Esophagus (tissue), 2 donors: ENCODE results near the gene TTF2. TPM values are rescaled to one million over a fixed set of nuclear protein-coding genes. Genes with fewer than 3 reads are reported as not detected.
"Not testable (repeated sequence)": the region's sequence is repeated elsewhere in the genome, so short reads cannot be mapped to it uniquely, and the experiment has no call there.

Experiments used
- H3K27ac ChIP-seq, 2 donors: one replicate each; pipeline ENCODE4 v1.5.1; 2013; ENCODE audit warnings: low read depth in 2 of 2, mild to moderate bottlenecking in 2 of 2, inconsistent platforms in 1 of 2, low read length in 1 of 2, moderate library complexity in 1 of 2
- H3K27me3 ChIP-seq, 2 donors: one replicate each; pipeline ENCODE4 v1.6.1; 2013; ENCODE audit warnings: low read length in 2 of 2, control low read depth in 1 of 2, mild to moderate bottlenecking in 1 of 2; ENCODE audit not compliant: insufficient read depth in 2 of 2, control insufficient read depth in 1 of 2
- H3K36me3 ChIP-seq, 2 donors: one replicate each; pipeline ENCODE4 v1.6.1; 2013; ENCODE audit warnings: low read length in 1 of 2; ENCODE audit not compliant: control insufficient read depth in 2 of 2, insufficient read depth in 2 of 2
- H3K4me1 ChIP-seq, 2 donors: one replicate each; pipeline ENCODE4 v1.6.1; 2013; ENCODE audit warnings: low read length in 1 of 2; ENCODE audit not compliant: control insufficient read depth in 2 of 2, insufficient read depth in 2 of 2
- H3K4me3 ChIP-seq, 2 donors: one replicate each; pipeline ENCODE4 v1.5.1; 2013; ENCODE audit warnings: low read length in 2 of 2, mild to moderate bottlenecking in 2 of 2, low read depth in 1 of 2, moderate library complexity in 1 of 2
- H3K9me3 ChIP-seq, 2 donors: one replicate each; pipeline ENCODE4 v1.6.1; 2013; ENCODE audit warnings: mild to moderate bottlenecking in 2 of 2, low read depth in 1 of 2, low read length in 1 of 2, moderate library complexity in 1 of 2; ENCODE audit not compliant: control insufficient read depth in 2 of 2, insufficient read depth in 1 of 2
- WGBS, 2 donors: extraction: QIAGEN DNeasy Blood & Tissue Kit; methylation state at CpG; one replicate each; pipeline ENCODE4 v1.1.7; 2013; 5-methylcytosine and 5-hydroxymethylcytosine counted together
- polyA plus RNA-seq, 2 donors: library from polyadenylated mRNA; stranded (reverse); fragments of 200-250 nt; gene quantifications; one replicate each; pipeline ENCODE4 v1.2.3, GENCODE V29; 2013
- donor health status: healthy with polysubstance abuse.
- donor health status: Bipolar disorder and iron deficiency.

Gene TTF2
- polyA plus RNA-seq, 2 donors, result 5.7 to 6.7 TPM

DNA sequence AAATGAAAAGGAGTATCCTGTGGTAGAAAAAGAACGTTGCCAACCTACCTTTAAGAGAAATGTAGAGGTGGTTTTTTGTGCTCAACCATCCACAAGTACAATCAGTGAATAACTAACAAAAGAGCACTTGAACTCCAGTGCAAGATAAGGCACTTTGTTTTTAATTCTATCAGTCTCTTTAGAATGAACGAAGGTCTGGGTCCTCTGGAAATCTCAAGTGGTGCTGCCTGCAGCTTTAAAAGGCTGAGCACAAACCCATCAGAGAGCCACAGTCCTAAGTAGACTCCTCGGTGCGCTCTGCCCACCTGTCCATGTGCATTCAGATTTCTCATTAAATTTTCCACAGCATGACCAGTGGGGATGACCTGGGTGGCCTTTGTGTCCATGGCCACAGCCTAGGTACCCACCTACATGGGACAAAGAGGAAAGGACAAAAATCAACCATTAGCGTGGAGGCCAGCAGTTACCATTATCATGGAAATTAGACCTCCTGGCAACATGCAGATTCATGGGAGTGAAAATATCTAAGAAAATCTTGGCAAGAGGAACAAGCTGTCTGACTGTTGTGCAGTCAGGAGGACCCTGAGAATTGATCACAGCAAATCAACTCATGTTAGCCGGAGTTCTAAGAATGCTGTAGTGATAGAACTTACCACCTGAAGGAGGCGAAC is 52.1 kb downstream of the TTF2 start:
- H3K4me1 ChIP-seq, result no peaks in the 10 kb centered on the region
- no peaks in the 10 kb centered on the region for H3K27me3 ChIP-seq
- no peak overlapping the region for H3K27ac ChIP-seq
- no peaks in the 10 kb centered on the region for H3K9me3 ChIP-seq
- H3K36me3 ChIP-seq, result peaks cover 0 to 3% of the 10 kb centered on the region in 2 donors
- WGBS, 2 donors, result 91 to 93% methylated on average over 7 of the region's 7 CpGs
- no peak overlapping the region for H3K4me3 ChIP-seq

DNA sequence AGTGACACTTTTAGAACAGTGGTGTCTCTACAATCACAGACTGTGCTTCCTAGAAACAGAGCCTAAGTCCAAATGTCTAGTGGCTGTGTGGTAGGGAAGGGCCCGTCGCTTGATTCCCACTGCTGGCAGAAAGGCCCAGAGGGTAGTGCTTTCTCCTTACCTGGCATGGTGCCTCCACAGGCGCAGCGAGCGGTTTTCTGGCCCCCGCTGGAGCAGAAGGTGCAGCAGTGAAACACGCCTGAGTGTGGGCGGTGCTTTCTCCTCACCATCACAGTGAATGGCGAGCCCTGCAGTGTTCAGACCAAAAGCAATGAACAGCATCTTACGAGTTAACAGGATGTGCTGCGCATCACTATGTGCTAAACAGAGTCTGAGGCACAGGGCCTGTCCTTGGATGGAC is 53.1 kb downstream of the TTF2 start:
- Histone ChIP-seq H3K27me3 (no peaks in the 10 kb centered on the region), H3K4me1 (no peaks in the 10 kb centered on the region), H3K9me3 (no peaks in the 10 kb centered on the region), H3K36me3 (peaks cover 0 to 3% of the 10 kb centered on the region in 2 donors), H3K4me3 (no peak overlapping the region), H3K27ac (no peak overlapping the region)
- WGBS, 2 donors, result 92 to 93% methylated on average over 11 of the region's 11 CpGs

DNA sequence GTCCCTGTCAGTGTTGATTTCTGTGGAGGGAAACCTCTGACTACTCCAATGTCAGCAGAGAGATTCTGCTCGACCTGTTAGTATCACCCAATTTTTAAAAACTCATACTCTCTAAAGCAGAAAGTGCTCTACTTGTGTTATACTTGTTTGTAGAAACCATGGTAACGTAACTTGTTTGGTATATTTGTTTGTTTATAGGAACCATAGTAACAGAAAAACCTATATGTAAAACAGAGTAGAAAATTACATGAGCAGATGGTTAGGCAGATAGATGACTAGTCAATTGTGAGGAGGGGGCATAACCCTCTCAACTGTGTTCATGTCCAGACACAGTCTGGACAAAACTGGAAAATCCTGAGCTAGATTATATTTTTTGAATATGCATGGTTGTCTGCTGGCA is 54.8 kb downstream of the TTF2 start:
- Histone ChIP-seq H3K4me3 (no peak overlapping the region), H3K36me3 (peaks cover 0 to 3% of the 10 kb centered on the region in 2 donors), H3K27ac (no peak overlapping the region), H3K27me3 (no peaks in the 10 kb centered on the region), H3K9me3 (no peaks in the 10 kb centered on the region), H3K4me1 (no peaks in the 10 kb centered on the region)
- WGBS, 2 donors, result 61 to 70% methylated on average over 2 of the region's 2 CpGs

DNA sequence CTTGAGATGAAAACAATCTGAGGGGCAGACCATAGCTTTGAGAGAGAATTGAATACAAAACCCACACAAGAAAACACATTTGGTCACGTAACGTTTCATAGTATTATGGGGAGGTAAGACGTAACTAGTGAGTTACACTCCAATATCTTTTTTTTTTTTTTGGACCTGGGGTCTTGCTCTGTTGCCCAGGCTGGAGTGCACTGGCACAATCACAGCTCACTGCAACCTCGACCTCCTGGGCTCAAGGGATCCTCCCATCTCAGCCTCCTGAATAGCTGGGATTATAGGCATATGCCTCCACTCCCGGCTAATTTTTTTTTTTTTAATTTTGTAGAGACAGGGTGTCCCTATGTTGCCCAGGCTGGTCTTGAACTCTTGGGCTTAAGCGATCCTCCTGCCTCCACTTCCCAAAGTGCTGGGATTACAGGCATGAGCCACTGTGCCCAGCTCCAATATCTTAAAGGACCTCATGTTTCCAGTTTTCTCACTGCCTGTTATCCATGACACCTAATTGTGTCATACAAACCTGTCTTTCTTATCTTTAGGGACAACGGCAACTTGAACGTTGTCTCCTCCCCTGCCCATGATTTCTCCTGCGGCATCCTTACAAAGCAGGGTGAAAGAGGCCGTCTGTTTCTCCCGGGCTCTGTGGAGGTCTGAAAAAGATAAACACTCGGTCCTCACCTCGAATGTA is 56.1 kb downstream of the TTF2 start:
- no peaks in the 10 kb centered on the region for H3K27me3 ChIP-seq
- peaks cover 0 to 4% of the 10 kb centered on the region in 2 donors for H3K4me1 ChIP-seq
- no peaks in the 10 kb centered on the region for H3K9me3 ChIP-seq
- H3K4me3 ChIP-seq, result no peak overlapping the region
- H3K36me3 ChIP-seq, result peaks cover 0 to 3% of the 10 kb centered on the region in 2 donors
- 88 to 92% methylated on average over 13 of the region's 13 CpGs for WGBS, 2 donors
- no peak overlapping the region for H3K27ac ChIP-seq

DNA sequence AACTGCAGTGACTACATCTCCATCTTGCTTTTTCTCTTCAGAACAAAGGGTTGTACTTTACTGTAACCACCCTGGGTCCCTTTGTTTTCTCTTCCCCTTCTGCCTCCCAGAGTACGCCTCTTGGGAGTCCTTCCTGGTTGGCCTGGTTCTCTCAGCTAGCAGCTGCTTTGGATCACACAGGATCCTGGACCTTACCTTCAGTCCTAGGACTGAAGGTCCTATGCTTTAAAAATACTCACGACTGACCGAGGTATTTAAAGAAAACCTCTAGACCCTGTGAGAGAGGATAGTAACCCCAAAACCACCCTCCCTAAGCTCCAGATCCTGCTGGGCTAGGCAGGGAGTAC is 56.6 kb downstream of the TTF2 start:
- H3K27ac ChIP-seq, result no peak overlapping the region
- no peaks in the 10 kb centered on the region for H3K27me3 ChIP-seq
- whole genome bisulfite sequencing, 2 donors, result 79 to 90% methylated on average over 3 of the region's 3 CpGs
- peaks cover 0 to 3% of the 10 kb centered on the region in 2 donors for H3K36me3 ChIP-seq
- no peak overlapping the region for H3K4me3 ChIP-seq
- peaks cover 0 to 5% of the 10 kb centered on the region in 2 donors for H3K4me1 ChIP-seq
- no peaks in the 10 kb centered on the region for H3K9me3 ChIP-seq

DNA sequence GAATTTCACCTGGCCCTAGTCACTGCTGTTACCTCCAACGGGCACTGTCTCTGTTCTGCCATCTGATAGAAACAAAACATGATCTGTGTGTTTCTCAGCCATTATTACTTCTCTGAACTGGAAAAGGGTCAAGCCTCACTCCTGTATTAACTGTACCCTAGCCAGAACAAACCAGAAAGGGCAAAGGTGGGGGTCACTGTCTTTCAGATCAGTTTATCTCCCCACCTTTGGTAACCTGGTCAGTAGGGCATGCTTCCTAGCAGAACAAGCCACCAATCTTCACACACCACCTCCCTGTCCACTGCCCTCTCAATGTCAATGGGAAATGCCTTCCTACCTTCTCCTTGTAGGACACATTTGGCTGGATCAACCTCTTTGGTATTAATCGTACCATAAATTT is 57.6 kb downstream of the TTF2 start:
- Histone ChIP-seq H3K4me1 (peaks cover 0 to 9% of the 10 kb centered on the region in 2 donors), H3K27me3 (no peaks in the 10 kb centered on the region), H3K9me3 (no peaks in the 10 kb centered on the region), H3K36me3 (peaks cover 0 to 3% of the 10 kb centered on the region in 2 donors), H3K27ac (no peak overlapping the region), H3K4me3 (no peak overlapping the region)
- 68 to 76% methylated on average over 2 of the region's 2 CpGs for WGBS, 2 donors

DNA sequence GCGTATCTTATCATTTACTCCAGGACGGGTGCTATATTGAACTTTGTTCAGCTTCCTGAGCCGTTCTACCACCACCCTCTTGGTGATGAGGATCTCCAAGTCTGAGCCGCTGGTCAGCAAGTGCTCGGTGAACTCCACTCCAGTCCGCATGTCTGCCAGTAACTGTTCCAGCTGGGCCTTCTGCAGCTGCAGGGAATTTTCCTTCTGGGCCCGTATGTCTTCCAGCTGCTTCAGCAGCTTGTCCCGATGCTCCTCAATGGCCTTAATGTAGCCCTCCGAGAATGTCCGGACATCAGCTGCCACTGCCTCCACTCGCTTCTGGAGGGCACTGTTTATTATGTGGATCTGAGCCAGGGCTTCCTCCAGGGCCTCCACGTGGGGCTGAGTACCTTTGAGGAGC is 58.0 kb downstream of the TTF2 start:
- Histone ChIP-seq H3K4me3 (no peak overlapping the region), H3K36me3 (peaks cover 0 to 3% of the 10 kb centered on the region in 2 donors), H3K4me1 (peaks cover 0 to 9% of the 10 kb centered on the region in 2 donors), H3K27ac (no peak overlapping the region), H3K27me3 (no peaks in the 10 kb centered on the region), H3K9me3 (no peaks in the 10 kb centered on the region)
- 78 to 82% methylated on average over 12 of the region's 12 CpGs for WGBS, 2 donors

DNA sequence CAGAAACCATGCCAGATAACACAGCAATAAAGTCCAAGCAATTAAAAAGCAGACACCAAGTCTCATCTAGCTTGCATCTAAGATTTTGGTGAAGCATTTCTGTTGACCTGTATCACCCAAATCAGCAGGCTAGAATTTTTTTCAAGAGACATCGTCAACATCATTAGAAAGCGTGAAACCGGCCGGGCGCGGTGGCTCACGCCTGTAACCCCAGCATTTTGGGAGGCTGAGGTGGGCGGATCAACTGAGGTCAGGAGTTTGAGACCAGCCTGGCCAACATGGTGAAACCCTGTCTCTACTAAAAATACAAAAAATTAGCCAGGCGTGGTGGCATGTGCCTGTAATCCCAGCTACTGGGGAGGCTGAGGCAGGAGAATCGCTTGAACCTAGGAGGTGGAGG is 59.0 kb downstream of the TTF2 start:
- H3K4me1 ChIP-seq, H3K36me3 ChIP-seq, H3K9me3 ChIP-seq, H3K4me3 ChIP-seq, H3K27me3 ChIP-seq, H3K27ac ChIP-seq: not testable (repeated sequence)
- WGBS, 2 donors, result 97% methylated on average over 10 of the region's 10 CpGs

DNA sequence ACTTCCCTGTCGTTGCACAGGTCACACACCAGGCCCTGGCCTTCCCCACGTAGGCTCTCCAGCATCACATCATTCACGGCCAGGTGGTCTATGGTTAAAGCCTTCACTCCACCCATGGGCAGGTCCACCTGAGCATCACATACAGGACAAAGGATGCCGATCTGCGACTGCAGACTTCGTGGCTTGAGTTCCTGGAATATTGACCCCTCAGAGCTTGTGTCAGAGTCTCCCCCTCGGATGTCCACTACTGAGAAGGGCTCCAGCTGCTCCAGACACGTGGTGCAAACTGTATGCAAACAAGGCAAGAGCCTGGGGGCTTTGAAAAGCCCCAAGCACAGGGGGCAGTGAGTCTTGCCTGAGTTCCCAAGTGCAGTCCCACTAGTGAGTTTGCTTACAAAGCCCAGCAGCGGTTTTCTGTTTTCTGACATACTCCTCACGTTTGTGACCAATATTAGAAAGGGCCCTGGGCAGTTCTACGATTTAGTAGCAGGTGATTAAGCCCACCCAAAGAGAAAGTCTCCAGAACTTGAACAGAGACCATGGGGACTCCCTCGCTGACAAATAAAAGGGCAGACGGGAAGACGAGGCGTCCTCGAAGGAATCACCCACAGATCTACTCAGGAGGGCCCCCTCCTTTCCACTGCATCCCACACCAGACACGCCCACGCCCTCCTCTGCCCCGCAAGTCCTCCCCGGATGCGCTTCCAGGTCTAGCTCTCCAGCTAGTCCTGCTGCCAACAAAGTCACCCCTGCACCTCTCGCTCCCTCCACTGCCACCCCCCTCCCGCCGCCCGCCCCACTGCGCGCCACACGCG is 60.9 kb downstream of the TTF2 start:
- H3K27me3 ChIP-seq, result no peaks in the 10 kb centered on the region
- H3K4me3 ChIP-seq, result peak overlapping the region; percentile 55 to 76
- H3K4me1 ChIP-seq, result peaks cover 0 to 9% of the 10 kb centered on the region in 2 donors
- WGBS, 2 donors, result 17 to 18% methylated on average over 25 to 29 of the region's 29 CpGs
- peak overlapping the region; percentile 34 to 74 for H3K27ac ChIP-seq
- no peaks in the 10 kb centered on the region for H3K9me3 ChIP-seq
- no peaks in the 10 kb centered on the region for H3K36me3 ChIP-seq
